Measurements from ENCODE around the gene ANGPTL3. TPM values are rescaled to one million over a fixed set of nuclear protein-coding genes. Genes with fewer than 3 reads are reported as not detected.
"Not testable (repeated sequence)": the region's sequence is repeated elsewhere in the genome, so short reads cannot be mapped to it uniquely, and the experiment has no call there.

Gene ANGPTL3, protein sequence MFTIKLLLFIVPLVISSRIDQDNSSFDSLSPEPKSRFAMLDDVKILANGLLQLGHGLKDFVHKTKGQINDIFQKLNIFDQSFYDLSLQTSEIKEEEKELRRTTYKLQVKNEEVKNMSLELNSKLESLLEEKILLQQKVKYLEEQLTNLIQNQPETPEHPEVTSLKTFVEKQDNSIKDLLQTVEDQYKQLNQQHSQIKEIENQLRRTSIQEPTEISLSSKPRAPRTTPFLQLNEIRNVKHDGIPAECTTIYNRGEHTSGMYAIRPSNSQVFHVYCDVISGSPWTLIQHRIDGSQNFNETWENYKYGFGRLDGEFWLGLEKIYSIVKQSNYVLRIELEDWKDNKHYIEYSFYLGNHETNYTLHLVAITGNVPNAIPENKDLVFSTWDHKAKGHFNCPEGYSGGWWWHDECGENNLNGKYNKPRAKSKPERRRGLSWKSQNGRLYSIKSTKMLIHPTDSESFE
- 1 to 10 TPM; 3.9 to 9.7 (median 5.5) TPM for polyA plus RNA-seq (ENCODE audit: insufficient read length in 4 of 4)

DNA sequence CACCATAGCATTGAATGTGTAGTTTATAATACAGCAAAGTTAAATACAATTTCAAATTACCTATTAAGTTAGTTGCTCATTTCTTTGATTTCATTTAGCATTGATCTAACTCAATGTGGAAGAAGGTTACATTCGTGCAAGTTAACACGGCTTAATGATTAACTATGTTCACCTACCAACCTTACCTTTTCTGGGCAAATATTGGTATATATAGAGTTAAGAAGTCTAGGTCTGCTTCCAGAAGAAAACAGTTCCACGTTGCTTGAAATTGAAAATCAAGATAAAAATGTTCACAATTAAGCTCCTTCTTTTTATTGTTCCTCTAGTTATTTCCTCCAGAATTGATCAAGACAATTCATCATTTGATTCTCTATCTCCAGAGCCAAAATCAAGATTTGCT, at the start of gene ANGPTL3:
TSS of gene ANGPTL3 (plus strand) at position 240 of the 400 bp plus-strand sequence. CDS start at position 287, 47 bp downstream.
- DNase-seq (ENCODE audit: low read depth in 4 of 4, low spot score in 3 of 4), result no peak

DNA sequence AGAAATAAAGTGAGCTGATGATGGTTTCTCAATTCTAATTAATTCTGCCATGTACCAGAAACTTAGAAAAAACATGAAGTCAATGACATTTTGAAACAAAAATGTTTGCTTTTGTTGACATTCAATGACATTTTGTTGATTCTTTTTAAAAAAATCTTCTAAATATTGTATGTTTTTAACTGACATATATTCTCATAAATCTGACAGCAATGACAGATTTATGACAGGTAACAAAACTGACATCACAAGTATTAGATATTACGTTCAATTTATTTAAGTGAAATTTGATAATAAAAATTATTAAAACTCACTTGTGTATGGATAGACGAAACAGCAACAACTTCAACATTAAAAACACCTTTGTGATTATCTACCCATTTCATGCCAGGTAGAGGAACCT, 36.0 kb upstream of the ANGPTL3 start:
- no peak for DNase-seq (ENCODE audit: low read depth in 4 of 4, low spot score in 3 of 4)

GRCh38 chr1:62567182-62567581, 30.1 kb upstream of the ANGPTL3 start:
- DNase-seq (ENCODE audit: low read depth in 4 of 4, low spot score in 3 of 4), result not testable (repeated sequence)

GRCh38 chr1:62567926-62568325, 29.4 kb upstream of the ANGPTL3 start:
- DNase-seq (ENCODE audit: low read depth in 4 of 4, low spot score in 3 of 4), result not testable (repeated sequence)

- not testable (repeated sequence) for DNase-seq (ENCODE audit: low read depth in 4 of 4, low spot score in 3 of 4)
These were observed 25.8 kb upstream of the ANGPTL3 start for GRCh38 chr1:62571517-62571916.

DNA sequence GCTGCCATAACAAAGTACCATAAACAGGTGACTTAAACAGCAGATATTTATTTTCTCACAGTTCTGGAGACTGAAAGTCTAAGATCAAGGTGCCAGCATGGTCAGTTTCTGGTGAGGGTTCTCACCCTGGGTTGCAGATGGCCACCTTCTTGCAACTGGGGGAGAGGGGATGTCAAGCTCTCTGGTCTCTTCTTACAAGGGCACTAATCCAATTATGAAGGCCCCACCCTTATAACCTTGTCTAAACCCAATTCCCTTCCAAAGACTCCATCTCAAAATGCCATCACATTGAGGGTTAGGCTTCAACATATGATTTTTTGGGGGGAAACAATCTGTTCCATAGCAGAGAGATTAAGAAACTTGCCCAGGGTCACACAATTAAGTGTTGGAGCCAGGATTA, 24.8 kb upstream of the ANGPTL3 start:
- no peak for DNase-seq (ENCODE audit: low read depth in 4 of 4, low spot score in 3 of 4)

- no peak for DNase-seq (ENCODE audit: low read depth in 4 of 4, low spot score in 3 of 4)
These were observed 23.6 kb upstream of the ANGPTL3 start for GRCh38 chr1:62573675-62574074.

GRCh38 chr1:62585469-62586155, 11.7 kb upstream of the ANGPTL3 start:
- DNase-seq (ENCODE audit: low read depth in 4 of 4, low spot score in 3 of 4), result no peak

GRCh38 chr1:62588000-62588399, 9.3 kb upstream of the ANGPTL3 start:
- no peak for DNase-seq (ENCODE audit: low read depth in 4 of 4, low spot score in 3 of 4)

DNA sequence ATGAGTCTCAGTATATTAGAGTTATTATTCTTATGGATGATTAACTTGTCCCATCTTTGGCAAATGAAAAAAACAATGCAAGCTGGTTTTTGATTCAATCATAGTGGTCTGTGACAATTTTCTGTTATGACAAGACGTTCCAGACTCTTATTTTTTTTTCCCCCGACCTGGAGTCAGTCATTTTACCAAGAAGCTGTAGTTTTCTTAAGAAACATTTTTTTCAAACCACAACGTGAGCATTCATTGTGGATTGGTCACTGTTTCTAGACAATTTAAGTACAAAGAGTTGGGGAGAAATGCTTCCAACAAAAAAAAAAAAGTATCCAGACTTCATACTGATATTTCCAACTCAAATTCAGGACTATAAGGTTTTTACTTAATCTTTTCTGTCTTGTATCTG, 8.0 kb upstream of the ANGPTL3 start:
- no peak for DNase-seq (ENCODE audit: low read depth in 4 of 4, low spot score in 3 of 4)

- no peak for DNase-seq (ENCODE audit: low read depth in 4 of 4, low spot score in 3 of 4)
These were observed 6.9 kb upstream of the ANGPTL3 start for GRCh38 chr1:62590255-62590969.

DNA sequence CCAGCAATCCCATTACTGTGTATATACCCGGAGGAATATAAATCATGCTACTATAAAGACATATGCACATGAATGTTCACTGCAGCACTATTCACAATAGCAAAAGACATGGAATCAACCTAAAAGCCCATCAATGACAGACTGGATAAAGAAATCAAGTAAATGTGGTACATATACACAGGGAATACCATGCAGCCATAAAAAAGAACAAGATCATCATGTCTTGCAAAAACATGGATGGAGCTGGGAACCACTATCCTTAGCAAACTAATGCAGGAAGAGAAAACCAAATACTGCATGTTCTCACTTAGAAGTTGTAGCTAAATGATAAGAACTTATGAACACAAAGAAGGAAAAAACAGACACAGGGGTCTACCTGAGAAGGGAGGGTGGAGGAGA, 6.4 kb upstream of the ANGPTL3 start:
- no peak for DNase-seq (ENCODE audit: low read depth in 4 of 4, low spot score in 3 of 4)

DNA sequence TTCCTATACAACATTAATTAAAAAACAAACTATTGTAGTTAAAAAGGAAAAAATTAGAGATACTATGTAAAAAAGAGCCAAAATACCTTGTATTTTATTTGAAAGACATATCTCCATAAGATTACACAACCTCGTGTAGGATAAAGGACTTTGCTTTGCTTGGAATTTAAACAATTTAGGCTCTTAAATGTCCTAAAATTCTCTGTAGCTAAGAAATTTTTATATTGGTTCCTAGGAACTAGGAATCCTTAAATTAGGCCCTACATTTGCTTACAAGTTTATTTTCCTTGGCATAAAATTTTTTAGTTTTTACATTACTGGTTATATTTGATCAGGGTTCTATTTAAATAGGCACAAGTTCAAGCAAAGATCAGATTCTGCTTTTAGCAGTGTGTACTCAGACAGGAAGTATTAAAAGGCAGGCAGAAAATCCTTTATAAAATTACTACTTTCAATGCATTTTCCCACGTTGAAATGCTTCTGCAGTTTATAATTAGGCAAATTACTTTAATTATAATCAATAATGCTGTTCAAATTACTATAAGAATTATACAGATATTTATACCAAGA, 3.4 kb upstream of the ANGPTL3 start:
- no peak for DNase-seq (ENCODE audit: low read depth in 4 of 4, low spot score in 3 of 4)

GRCh38 chr1:62595647-62596046, 1.7 kb upstream of the ANGPTL3 start:
- no peak for DNase-seq (ENCODE audit: low read depth in 4 of 4, low spot score in 3 of 4)

DNA sequence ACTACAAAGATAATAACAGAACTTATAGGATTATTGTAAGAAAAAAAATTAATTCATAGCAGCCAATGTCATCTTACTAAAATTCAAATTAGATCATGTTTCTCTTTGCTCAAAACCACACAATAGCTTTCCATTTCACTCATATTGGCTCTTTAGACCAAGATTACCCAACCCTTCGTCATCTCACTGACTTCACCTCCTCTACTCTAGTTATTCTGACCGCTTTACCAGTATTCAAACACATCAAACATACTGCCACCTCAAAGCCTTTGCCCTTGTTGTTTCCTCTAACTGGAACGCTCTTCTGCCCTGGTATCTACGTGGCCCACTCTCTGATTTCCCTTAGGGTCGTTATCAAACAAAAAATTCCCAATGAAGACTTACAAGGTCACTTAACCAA, 1.7 kb downstream of the ANGPTL3 start:
- DNase-seq (ENCODE audit: low read depth in 4 of 4, low spot score in 3 of 4), result no peak

- no peak for DNase-seq (ENCODE audit: low read depth in 4 of 4, low spot score in 3 of 4)
These were observed 4.1 kb downstream of the ANGPTL3 start for GRCh38 chr1:62601457-62601856.

DNA sequence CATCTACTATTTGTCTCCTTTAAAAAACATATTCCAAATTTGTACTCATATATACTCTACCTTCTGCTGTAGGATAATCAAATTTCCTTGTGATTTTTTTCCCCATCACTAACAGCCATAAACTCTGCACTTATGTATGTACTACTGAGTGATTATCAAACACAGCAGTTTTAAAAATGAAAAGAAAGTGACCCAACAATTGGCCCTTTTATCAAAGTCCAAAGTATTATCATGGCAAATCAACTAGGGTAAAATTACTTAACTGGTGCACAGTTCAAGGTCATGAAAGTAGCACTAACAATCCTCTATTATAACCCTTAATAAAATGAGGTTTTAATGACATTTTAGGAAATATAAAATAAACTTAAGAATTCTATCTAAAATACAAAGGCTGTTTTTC, 11.6 kb downstream of the ANGPTL3 start:
- no peak for DNase-seq (ENCODE audit: low read depth in 4 of 4, low spot score in 3 of 4)

GRCh38 chr1:62610588-62610987, 13.3 kb downstream of the ANGPTL3 start:
- DNase-seq (ENCODE audit: low read depth in 4 of 4, low spot score in 3 of 4), result not testable (repeated sequence)

GRCh38 chr1:62612770-62613169, 15.4 kb downstream of the ANGPTL3 start:
- no peak for DNase-seq (ENCODE audit: low read depth in 4 of 4, low spot score in 3 of 4)

- no peak for DNase-seq (ENCODE audit: low read depth in 4 of 4, low spot score in 3 of 4)
These were observed 16.0 kb downstream of the ANGPTL3 start for GRCh38 chr1:62613325-62613727.

GRCh38 chr1:62613890-62614289, 16.6 kb downstream of the ANGPTL3 start:
- no peak for DNase-seq (ENCODE audit: low read depth in 4 of 4, low spot score in 3 of 4)
